ENCODE results near the gene ACOX1. TPM values are rescaled to one million over a fixed set of nuclear protein-coding genes. Genes with fewer than 3 reads are reported as not detected.

Gene ACOX1
- total and polyA plus RNA-seq, 2 of the 13 experiments (the other 11 are each of a cell fraction or from before 2014, with no cell fraction given) = 86.4 to 120 TPM

DNA sequence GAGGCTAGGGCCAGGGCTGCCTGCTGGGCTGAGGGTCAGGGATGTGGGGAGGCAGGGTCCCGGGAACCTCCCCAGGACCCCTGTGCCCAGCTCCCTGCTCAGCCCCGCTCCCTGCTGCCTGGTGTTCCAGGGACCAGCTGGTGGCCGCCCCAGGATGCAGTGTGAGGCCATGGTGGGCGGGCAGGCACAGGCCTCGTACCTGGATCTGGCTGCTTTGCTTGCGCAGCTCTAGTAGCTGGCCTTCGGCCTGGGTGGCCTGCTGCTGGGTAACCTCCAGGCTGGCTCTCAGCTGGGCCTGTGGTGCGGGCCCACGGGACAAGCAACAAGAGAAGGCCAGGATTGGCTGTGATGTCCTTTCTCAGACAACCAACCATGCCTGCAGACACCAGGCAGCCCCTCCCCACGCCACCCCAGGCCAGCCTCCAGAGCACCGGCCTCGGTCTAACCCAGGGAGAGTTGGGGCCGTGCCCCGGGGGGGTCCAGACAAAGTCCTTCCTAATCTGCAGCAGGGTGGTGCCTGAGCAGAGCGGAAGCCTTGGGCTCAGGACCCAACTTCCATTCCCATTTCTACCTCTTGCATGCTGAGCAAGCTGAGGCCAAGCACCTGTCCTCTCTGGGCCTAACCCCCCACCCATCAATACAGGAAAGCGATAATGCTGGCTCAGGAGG lies 86.3 kb downstream of the ACOX1 start (continued):
- TF ChIP-seq, protein P1, sequence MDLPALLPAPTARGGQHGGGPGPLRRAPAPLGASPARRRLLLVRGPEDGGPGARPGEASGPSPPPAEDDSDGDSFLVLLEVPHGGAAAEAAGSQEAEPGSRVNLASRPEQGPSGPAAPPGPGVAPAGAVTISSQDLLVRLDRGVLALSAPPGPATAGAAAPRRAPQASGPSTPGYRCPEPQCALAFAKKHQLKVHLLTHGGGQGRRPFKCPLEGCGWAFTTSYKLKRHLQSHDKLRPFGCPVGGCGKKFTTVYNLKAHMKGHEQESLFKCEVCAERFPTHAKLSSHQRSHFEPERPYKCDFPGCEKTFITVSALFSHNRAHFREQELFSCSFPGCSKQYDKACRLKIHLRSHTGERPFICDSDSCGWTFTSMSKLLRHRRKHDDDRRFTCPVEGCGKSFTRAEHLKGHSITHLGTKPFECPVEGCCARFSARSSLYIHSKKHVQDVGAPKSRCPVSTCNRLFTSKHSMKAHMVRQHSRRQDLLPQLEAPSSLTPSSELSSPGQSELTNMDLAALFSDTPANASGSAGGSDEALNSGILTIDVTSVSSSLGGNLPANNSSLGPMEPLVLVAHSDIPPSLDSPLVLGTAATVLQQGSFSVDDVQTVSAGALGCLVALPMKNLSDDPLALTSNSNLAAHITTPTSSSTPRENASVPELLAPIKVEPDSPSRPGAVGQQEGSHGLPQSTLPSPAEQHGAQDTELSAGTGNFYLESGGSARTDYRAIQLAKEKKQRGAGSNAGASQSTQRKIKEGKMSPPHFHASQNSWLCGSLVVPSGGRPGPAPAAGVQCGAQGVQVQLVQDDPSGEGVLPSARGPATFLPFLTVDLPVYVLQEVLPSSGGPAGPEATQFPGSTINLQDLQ (CRISPR knock-in tag; IDR thresholded peaks at IDR 0.05) = no peak; the same call in 1 of the 2 replicates
- TF ChIP-seq ZBTB7A (CRISPR knock-in tag; IDR thresholded peaks at IDR 0.05) (peak; percentile 70), IRX3 (CRISPR knock-in tag; IDR thresholded peaks at IDR 0.05; ENCODE audit: borderline replicate concordance, low read depth) (no peak), NR2F1 (CRISPR knock-in tag; IDR thresholded peaks at IDR 0.05) (no peak), ZNF788 (CRISPR knock-in tag; IDR thresholded peaks at IDR 0.05; ENCODE audit: borderline replicate concordance) (peak; percentile 81), KAT8 (CRISPR knock-in tag; IDR thresholded peaks at IDR 0.05) (peak; percentile 59; the same call in 1 of the 2 replicates), TCF12 (IDR thresholded peaks at IDR 0.05) (no peak), TCF12 (CRISPR knock-in tag; IDR thresholded peaks at IDR 0.05) (0 out of 2 replicates have a peak, but pooled peaks have one; percentile 44)
- TF ChIP-seq, protein P2, sequence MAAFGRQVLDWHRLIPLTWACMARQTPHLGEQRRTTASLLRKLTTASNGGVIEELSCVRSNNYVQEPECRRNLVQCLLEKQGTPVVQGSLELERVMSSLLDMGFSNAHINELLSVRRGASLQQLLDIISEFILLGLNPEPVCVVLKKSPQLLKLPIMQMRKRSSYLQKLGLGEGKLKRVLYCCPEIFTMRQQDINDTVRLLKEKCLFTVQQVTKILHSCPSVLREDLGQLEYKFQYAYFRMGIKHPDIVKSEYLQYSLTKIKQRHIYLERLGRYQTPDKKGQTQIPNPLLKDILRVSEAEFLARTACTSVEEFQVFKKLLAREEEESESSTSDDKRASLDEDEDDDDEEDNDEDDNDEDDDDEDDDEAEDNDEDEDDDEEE (CRISPR knock-in tag; IDR thresholded peaks at IDR 0.05) = no peak; the same call in 1 of the 2 replicates
- TF ChIP-seq, protein P3, sequence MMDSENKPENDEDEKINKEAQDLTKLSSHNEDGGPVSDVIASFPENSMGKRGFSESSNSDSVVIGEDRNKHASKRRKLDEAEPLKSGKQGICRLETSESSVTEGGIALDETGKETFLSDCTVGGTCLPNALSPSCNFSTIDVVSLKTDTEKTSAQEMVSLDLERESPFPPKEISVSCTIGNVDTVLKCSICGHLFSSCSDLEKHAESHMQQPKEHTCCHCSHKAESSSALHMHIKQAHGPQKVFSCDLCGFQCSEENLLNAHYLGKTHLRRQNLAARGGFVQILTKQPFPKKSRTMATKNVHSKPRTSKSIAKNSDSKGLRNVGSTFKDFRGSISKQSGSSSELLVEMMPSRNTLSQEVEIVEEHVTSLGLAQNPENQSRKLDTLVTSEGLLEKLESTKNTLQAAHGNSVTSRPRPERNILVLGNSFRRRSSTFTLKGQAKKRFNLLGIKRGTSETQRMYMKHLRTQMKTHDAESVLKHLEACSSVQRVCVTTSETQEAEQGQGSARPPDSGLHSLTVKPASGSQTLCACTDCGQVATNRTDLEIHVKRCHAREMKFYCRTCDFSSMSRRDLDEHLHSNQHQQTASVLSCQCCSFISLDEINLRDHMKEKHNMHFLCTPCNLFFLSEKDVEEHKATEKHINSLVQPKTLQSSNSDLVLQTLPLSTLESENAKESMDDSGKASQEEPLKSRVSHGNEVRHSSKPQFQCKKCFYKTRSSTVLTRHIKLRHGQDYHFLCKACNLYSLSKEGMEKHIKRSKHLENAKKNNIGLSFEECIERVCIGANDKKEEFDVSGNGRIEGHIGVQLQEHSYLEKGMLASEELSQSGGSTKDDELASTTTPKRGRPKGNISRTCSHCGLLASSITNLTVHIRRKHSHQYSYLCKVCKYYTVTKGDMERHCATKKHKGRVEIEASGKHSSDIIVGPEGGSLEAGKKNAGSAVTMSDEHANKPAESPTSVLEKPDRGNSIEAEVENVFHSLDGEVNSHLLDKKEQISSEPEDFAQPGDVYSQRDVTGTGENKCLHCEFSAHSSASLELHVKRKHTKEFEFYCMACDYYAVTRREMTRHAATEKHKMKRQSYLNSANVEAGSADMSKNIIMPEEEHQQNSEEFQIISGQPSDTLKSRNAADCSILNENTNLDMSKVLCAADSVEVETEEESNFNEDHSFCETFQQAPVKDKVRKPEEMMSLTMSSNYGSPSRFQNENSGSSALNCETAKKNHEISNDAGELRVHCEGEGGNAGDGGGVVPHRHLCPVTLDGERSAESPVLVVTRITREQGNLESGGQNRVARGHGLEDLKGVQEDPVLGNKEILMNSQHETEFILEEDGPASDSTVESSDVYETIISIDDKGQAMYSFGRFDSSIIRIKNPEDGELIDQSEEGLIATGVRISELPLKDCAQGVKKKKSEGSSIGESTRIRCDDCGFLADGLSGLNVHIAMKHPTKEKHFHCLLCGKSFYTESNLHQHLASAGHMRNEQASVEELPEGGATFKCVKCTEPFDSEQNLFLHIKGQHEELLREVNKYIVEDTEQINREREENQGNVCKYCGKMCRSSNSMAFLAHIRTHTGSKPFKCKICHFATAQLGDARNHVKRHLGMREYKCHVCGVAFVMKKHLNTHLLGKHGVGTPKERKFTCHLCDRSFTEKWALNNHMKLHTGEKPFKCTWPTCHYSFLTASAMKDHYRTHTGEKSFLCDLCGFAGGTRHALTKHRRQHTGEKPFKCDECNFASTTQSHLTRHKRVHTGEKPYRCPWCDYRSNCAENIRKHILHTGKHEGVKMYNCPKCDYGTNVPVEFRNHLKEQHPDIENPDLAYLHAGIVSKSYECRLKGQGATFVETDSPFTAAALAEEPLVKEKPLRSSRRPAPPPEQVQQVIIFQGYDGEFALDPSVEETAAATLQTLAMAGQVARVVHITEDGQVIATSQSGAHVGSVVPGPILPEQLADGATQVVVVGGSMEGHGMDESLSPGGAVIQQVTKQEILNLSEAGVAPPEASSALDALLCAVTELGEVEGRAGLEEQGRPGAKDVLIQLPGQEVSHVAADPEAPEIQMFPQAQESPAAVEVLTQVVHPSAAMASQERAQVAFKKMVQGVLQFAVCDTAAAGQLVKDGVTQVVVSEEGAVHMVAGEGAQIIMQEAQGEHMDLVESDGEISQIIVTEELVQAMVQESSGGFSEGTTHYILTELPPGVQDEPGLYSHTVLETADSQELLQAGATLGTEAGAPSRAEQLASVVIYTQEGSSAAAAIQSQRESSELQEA (CRISPR knock-in tag; IDR thresholded peaks at IDR 0.05; ENCODE audit: not compliant biosample characterization) = no peak
- TF ChIP-seq, protein P4, sequence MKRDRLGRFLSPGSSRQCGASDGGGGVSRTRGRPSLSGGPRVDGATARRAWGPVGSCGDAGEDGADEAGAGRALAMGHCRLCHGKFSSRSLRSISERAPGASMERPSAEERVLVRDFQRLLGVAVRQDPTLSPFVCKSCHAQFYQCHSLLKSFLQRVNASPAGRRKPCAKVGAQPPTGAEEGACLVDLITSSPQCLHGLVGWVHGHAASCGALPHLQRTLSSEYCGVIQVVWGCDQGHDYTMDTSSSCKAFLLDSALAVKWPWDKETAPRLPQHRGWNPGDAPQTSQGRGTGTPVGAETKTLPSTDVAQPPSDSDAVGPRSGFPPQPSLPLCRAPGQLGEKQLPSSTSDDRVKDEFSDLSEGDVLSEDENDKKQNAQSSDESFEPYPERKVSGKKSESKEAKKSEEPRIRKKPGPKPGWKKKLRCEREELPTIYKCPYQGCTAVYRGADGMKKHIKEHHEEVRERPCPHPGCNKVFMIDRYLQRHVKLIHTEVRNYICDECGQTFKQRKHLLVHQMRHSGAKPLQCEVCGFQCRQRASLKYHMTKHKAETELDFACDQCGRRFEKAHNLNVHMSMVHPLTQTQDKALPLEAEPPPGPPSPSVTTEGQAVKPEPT (CRISPR knock-in tag; IDR thresholded peaks at IDR 0.05; ENCODE audit: low read depth) = 0 out of 2 replicates have a peak, but pooled peaks have one; percentile 44
